GM04504 (cell line): ENCODE results near the gene ABHD12.
"Not testable (repeated sequence)": the region's sequence is repeated elsewhere in the genome, so short reads cannot be mapped to it uniquely, and the experiment has no call there.

Source experiments
- DNase-seq: peaks from one replicate; pipeline ENCODE4 v3.0.0-alpha.2; 2012; ENCODE audit warnings: low read depth

ABHD12 gene

DNA sequence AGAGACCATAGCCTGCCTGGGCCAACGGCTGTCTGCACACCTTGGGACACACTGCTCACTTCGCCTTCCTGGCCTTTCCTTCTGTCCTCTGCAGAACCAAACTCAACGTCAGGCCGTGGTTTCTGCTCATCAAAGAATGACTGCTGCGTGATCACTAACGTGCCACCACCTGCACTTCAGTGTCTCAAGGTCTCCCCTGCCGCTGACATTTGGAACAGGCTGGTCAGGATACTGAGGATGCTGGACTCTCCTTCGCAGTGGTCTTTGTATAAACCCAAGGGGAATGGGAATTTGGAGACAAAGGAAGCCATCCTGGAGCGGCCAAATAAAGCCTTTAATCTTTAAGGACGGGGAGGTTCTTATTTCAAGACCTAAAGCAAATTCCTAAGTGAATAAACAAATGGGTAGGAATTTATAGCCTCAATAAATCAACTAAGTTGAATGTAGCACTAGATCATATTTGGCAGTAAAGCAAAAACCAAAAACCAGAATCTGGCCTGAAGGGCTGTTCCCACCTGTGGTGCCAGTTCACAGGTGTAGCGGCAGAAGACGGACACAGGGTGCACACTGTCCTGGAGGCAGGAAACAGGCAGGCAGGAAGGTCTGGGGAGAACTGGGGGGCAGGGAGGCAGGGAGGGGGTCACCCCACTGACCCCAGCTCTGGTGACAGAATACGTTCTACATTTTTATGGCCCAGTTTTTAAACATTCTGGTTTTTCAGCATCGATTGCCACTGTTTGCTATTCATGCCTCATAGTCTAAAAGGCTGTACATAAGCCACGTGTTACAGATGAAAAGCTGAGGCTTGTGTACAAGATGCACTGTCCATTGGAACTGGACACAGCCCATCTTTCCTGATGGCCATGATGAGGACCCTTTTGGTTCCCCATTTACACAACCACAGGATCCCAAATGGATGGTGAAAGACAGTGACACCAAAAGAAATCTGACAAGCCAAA, 36.6 kb downstream of the ABHD12 start:
- DNase-seq, result no peak

DNA sequence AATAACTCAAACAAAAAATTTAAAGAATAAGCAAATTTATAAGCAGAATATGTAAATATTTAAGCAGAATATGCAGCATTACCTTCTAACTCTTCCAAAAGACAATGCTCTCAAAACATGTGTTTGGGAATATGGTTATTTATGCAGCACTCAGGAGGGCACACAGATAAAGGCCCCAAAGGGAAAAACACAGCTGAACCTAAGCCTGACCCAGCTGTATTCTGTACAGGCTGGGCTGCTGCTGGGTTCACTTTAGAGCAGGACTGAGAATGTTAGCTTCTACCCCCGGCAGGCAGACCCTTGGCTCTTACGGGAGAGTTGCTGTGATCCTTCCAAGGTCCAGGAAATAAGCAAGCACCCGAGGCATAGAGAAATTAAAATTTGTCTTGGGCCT, 37.3 kb downstream of the ABHD12 start:
- no peak for DNase-seq

DNA sequence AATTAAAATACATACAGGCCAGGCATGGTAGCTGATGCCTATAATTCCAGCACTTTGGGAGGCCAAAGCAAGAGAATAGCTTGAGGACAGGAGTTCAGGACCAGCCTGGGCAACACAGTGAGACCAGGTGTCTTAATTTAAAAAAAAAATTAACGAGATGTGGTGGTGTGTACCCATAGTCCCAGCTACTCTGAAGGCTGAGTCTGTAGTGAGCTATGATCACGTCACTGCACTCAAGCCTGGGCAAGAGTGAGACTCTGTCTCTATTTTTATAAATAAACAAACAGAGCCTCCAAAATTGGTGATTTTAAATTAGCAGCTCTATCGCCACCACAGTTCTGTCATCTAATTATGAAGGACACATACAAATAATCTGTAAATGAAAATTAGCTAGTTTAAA, 37.9 kb downstream of the ABHD12 start:
- DNase-seq, result no peak

DNA sequence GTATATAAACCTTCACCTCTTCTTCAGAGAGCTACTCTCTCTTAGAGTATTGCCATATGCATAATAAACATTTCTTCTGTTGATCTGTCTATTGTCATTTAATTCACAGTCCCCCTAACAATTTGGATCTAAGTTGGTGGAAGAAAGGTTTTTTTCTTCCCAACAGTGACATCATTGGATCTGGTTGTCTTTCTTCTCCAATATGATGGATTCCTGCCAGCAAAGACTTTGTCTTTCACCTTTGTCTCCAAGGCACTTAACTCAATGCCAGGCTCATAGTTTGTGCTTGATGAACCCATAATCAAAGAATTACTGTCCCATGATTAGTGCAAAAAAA, 39.6 kb downstream of the ABHD12 start:
- DNase-seq, result no peak

DNA sequence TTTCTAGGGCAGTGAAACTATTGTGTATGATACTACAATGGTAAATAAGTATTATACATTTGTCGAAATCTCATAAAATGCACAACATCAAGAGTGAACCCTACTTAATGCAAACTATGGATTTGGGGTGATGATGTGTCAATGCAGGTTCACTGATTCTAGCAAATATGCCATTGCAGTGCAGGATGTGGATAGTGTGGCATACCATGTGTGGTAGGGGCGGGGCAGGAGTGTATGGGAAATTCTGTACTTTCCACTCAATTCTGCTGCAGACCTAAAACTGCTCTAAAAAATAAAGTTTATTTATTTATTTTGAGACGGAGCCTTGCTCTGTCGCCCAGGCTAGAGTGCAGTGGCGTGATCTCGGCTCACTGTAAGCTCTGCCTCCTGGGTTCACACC, 44.3 kb downstream of the ABHD12 start:
- DNase-seq, result no peak

DNA sequence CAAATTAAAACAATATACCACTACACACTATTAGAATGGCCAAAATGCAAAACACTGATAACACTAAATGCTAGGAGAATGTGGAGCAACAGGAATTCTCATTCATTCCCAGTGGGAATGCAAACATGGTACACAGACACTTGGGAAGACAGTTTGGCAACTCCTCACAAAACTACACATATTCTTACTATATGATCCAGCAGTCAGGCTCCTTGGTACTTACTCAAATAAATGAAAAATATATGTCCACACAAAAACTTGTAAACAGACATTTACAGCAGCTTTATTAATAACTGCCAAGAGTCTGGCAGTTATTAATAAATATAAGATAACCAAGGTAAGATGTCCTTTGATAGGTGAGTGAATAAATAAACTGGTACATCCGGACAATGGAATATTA, 44.9 kb downstream of the ABHD12 start:
- no peak for DNase-seq

DNA sequence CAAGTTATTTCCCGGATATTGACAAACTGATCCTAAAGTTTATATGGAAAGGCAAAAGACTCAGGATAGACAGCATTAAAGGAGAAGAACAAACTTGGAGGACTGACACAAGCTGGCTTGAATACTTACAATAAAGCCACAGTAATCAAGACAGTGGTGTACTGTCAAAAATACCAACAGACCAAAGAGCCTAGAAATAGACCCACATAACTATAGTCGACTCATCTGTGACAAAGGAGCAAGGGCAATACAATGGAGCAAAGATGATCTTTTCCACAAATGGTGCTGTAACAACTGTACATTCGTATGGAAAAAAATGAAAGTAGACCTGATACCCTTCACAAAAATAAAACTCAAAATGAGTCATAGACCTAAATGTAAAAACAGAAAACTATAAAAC, 46.0 kb downstream of the ABHD12 start:
- no peak for DNase-seq

DNA sequence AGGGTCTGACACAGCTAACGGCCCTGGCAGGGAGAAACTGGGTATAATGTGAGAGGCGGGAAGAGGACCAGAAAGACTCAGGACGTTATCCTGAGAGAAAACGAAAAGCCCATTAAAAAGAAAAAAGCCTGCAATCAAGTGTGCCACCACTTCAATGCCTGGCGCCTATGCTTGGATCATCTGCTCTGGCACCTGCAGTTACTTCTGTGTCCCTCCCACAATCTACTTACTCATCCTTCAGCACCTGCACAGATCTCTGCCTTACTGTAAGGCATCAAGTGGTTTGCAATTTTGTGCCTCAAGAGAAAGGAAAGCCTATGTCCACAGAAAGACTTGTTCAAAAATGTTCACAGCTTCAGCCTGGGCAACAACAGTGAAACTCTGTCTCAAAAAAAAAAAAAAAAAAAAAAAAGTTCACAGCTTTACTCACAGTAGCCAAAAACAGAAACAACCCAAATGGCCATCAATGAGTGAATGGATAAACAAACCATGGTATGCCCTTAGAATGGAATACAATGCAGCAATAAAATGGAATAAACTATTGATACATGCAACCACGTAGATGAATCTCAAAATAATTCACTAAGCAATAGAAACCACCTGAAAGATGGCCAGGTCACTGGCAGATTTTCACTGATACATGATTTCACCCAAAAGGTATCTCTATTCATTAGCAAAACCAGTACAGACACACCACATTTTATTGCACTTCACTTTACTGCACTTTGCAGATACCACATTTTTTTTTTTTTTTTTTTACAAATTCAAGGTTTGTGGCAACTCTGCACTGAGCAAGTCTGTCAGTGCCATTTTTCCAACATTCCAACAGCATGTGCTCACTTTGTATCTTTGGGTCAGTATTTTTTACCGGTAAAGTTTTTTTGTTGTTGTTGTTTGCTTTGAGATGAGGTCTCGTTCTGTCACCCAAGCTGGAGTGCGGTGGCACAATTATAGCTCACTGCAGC, 48.6 kb downstream of the ABHD12 start:
- peak; percentile 21 for DNase-seq

DNA sequence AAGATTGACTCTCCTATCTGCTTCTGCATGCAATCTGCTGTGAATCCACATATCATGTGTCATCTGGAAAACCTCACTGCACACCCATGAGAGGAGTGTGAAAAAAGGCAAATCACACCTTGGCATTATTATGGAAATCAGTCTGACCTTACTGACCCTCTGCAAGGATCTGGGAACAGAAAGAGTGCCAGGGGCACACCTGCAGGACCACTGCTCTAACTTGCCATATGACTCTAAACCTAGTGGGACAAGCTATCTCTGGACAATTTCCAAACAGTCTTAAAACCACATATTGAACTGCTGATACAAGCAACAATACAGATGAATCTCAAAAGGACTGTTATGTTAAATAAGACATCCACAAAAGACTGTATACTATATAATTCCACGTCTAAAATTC, 50.3 kb downstream of the ABHD12 start:
- DNase-seq, result no peak

DNA sequence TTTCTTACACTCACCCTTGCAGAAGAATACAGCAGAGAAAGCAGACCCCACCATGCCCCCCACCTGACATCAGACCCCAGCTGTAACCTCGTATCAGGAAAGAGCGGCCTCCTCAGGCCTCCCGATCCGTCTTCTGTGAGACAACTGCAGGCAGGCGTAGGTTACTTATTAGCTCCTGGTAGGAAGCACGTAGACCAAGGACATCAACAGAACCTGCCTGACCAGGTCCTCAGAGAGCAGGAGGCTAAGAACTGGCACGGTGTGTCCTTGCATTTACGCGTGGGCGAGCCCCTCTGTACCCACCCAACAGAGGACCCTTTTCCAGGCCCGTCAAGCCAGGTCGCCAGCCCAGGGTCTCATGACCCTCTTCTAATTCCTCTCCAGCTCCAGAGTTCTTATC, 51.0 kb downstream of the ABHD12 start:
- DNase-seq, result no peak

DNA sequence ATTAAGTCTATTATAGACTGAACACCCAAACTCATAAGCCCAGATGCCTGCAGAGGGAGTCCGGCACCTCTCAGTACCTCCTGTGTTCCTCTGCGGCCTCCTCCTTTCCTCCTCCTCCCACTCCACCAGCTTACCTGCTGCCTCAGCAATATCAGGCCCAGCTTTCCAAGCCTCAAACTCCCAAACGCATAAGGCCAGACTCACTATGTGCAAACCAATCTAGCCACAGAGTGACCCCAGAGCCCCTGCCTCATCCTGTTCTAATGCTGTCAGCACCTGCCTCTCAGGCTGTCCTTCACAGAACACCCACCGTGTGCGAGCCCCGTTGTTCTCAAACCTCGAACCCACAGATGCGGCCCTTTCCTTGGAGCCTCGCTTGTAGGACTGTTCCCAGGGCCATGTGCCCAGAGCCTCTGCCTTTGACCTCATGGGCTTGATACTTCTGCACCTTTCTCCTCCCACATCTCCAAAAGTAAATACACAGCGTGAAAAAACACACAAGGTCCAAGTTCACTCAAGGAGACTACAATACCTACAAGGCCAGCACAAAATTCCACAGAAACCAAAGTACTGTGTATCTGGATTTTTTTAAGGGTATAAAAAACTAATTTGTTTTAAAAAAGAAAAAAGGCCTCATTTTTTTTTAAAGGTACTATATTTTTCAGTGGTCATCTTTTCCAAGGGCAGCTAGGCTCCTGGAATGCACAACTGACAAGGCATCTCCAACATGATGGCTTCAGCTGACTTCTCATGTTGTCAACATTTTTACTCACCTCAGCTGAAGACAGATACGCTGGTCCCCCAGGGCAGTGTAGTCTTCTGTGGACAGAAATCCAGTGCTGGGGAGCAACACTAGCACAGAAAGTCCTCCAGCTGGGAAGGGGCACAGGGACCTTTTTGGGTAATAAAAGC, 52.3 kb downstream of the ABHD12 start:
- no peak for DNase-seq

DNA sequence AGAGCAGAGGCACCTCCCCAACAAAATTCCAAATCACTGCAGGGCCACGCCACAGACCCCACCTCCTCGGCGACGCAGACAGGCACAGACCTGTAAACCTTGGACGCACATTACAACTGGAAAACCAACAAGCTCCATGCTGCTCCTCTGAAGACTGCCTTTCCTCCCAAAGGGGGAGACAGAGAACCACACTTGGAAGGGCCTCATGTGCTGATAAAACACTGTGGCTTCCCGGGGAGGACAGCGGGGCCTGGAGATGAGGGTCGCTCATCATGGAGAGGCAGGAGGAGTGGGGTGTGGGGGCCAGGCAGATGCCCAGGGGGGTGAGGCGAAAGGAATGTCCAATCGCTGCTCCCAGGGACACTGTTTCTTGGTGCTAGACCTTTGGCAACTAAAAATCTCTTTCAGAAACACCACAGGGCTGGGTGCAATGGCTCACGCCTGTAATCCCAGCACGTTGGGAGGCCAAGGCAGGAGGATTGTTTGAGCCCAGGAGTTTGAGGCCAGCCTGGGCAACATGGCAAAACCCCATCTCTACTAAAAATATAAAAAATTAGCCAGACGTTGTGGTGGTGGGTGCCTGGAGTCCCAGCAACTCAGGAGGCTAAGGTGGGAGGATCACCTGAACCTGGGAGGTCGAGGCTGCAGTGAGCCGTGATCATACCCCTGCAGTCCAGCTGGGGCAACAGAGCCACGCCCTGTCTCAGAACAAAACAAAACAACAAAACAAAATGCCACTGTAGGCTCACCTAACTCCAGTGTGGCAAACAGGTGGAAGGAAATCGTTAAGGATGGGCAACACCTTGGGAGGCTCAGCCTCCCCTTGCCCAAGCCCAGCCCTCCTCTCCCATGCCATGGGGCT, 53.8 kb downstream of the ABHD12 start:
- DNase-seq, result no peak

DNA sequence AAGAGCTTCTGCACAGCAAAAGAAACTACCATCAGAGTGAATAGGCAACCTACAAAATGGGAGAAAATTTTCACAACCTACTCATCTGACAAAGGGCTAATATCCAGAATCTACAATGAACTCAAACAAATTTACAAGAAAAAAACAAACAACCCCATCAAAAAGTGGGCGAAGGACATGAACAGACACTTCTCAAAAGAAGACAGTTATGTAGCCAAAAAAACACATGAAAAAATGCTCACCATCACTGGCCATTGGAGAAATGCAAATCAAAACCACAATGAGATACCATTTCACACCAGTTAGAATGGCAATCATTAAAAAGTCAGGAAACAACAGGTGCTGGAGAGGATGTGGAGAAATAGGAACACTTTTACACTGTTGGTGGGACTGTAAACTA, 55.7 kb downstream of the ABHD12 start:
- DNase-seq, result not testable (repeated sequence)

DNA sequence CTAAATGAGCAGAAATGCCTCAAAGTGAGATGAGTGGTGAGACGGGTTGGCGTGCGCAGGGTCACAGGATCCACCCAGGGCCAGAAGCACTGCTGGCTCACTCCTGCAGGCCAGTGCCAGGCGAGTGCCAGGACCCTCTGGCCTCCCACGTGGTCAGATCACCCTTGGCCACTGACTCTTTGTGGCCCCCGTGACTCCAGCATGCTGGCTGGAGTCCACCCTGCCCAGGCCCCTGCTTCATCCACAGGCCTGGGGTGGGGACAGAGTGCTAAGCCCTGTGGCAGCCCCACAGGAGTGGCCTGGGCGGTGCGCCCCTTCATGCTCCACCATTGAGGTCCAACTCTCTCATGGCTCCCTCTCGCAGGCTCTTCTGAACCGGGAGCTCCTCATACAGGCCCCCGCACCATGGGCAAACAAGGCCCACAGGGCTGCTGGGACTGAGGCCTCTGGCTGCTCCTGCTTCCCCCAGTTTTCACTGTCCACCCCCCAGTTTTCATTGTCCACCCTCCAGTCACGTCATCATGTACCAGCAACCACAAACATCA, 61.6 kb downstream of the ABHD12 start:
- DNase-seq, result no peak

DNA sequence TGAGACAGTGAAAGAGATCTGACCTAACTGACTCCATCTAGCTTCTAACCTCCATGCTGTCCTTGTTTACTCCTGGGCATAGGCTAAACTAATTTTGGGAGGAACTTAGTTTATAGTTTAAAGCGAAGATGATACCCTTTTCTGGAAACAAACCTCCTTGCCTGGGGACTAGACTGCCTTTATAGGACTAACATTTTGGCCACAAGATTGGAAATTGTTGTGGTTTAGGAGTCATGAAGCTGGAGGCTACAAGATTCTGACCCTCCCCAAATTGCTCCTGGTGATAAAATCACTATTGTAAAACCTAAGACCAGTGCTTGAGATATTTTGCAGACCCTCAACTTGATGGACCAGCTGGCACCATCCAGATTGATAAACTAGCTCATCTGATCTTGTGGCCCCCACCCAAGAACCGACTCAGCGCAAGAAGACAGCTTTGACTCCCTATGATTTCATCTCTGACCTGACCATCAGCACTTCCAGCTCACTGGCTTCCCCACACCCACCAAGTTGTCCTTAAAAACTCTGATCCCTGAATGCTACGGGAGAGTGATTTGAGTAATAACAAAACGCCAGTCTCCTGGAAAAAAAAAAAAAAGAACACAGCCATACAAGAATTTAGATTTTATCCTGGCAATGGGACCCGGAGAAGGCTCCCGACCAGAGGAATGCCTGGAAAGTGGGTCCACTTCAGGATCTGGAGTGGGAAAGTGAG, 63.0 kb downstream of the ABHD12 start:
- no peak for DNase-seq

DNA sequence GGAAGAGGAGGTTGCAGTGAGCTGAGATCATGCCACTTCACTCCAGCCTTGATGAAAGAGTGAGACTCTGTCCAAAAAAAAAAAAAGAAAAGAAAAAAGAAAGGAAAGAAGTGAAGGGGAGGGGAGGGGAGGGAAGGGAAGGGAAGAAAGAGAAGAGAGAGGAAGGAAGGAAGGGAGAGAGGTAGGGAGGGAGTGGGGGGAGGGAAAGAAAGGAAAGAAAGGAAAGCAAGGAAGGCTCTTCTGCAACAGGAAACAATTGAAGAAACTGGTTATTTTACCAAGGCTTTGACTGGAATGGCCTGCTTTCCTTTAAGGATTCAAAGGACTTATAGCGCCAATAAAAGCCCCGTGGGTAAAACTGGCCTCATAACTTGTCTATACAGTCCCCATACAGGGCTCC, 64.6 kb downstream of the ABHD12 start:
- DNase-seq, result no peak

DNA sequence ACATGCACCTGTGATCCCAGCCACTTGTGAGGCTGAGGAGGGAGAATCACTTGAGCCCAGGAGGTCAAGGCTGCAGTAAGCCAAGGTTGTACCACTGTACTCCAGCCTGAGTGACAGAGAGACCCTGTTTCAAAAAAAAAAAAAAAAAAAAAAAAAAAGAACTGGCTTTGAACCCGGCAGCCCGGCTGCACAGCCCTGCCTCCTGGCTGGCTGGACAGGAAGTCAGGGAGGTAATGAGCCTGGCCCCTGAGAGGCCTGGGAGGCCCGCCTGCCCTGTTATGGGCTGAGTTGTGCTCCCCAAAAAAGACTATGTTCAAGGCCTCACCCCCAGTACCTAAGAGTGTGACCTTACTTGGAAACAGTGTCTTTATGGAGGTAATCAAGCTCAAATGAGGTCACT, 65.6 kb downstream of the ABHD12 start:
- DNase-seq, result no peak

DNA sequence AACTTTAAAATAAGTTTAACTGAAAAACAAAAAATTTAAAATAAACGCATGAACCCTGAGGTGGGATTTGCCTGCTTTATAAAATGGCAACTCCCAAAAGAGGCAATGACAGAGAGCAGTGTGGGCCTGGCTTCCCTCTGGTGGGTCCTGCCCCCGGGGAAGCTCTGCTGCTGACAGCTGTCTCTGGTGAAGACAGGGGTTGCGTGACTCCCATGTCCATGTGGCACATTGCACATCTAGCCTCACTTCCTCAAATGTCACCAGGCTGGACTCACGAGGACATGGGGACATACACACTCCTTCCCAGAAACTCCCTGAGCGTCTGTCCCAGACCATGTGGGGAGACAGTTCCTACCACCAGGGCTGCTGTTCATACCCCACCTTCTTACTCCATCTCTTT, 66.2 kb downstream of the ABHD12 start:
- DNase-seq, result no peak

DNA sequence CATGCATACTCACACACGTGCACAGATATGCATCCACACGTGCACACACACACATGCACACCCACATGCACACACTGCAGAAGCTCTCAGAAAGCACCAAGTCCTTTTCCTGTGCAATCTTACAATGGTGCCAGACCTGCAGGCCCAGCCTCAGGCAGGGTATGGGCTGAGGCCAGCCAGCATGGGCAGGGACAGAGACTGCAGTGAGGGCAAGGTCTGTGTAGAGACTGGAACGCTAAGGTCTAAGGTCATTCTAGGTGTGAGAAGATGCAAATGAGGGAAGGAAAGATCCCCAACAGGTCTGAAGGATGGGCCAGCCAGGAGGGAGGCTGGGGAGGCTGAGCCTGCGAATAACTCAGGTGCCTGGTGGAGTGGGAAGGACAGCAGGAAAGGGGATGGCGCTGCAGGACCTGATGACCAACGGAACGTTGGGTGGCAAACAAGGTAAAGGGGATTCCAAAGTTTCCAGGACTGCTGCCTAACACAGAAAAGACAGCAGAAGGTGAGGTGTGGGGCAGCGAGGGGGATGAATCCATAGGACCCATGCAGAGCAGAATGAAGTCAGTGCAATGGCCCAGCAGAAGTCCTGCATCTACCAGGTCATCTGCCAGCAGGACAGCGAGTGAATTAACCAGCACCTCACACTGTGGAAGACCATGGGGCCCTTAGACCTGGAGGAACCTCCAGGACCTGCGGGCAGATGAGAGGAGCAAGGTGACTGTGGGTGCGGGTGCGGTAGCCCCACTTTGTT, 67.0 kb downstream of the ABHD12 start:
- DNase-seq, result no peak
